ENCODE measurements around the gene PIP5K1C. TPM values are rescaled to one million over a fixed set of nuclear protein-coding genes. Genes with fewer than 3 reads are reported as not detected.
"Not testable (repeated sequence)": the region's sequence is repeated elsewhere in the genome, so short reads cannot be mapped to it uniquely, and the experiment has no call there.

The PIP5K1C gene
- total RNA-seq, 1 donor from 2014 or later: 24.5 TPM

- no peaks in the 10 kb centered on the region for H3K9me3 Mint-ChIP-seq
- no peaks in the 10 kb centered on the region for H3K27me3 Mint-ChIP-seq (ENCODE audit: insufficient read depth)
- DNase-seq (ENCODE audit: low spot score): no peak
- no peak overlapping the region for H3K27ac Mint-ChIP-seq
- intact Hi-C loops (cut with micrococcal nuclease): no loop called here
- no peaks in the 10 kb centered on the region for H3K36me3 Mint-ChIP-seq (ENCODE audit: low read depth)
- no peak overlapping the region for H3K4me3 Mint-ChIP-seq
- no peaks in the 10 kb centered on the region for H3K4me1 Mint-ChIP-seq (ENCODE audit: low read depth)
These were observed 67.3 kb downstream of the PIP5K1C start for GRCh38 chr19:3632739-3633558.

- Mint-ChIP-seq H3K4me3 (no peak overlapping the region), H3K4me1 (ENCODE audit: low read depth) (peaks cover 3% of the 10 kb centered on the region), H3K27me3 (ENCODE audit: insufficient read depth) (no peaks in the 10 kb centered on the region), H3K9me3 (no peaks in the 10 kb centered on the region), H3K36me3 (ENCODE audit: low read depth) (no peaks in the 10 kb centered on the region), H3K27ac (no peak overlapping the region)
- DNase-seq (ENCODE audit: low spot score): no peak
- intact Hi-C loops (cut with micrococcal nuclease): no loop called here
These were observed 68.2 kb downstream of the PIP5K1C start for GRCh38 chr19:3632098-3632497.

GRCh38 chr19:3631053-3631861 lies 69.0 kb downstream of the PIP5K1C start:
- Mint-ChIP-seq H3K4me3 (no peak overlapping the region), H3K9me3 (no peaks in the 10 kb centered on the region), H3K36me3 (ENCODE audit: low read depth) (no peaks in the 10 kb centered on the region), H3K27ac (no peak overlapping the region), H3K4me1 (ENCODE audit: low read depth) (peaks cover 8% of the 10 kb centered on the region), H3K27me3 (ENCODE audit: insufficient read depth) (no peaks in the 10 kb centered on the region)
- DNase-seq (ENCODE audit: low spot score): no peak
- intact Hi-C loops (cut with micrococcal nuclease): no loop called here

- peaks cover 13% of the 10 kb centered on the region for H3K4me1 Mint-ChIP-seq (ENCODE audit: low read depth)
- H3K27me3 Mint-ChIP-seq (ENCODE audit: insufficient read depth); H3K36me3 Mint-ChIP-seq (ENCODE audit: low read depth); H3K27ac Mint-ChIP-seq; DNase-seq (ENCODE audit: low spot score); H3K9me3 Mint-ChIP-seq; H3K4me3 Mint-ChIP-seq: not testable (repeated sequence)
- intact Hi-C loops (cut with micrococcal nuclease): loop anchor here (5.0 to 10.0 kb wide), 2 partner anchors 344 to 1204 kb away; partner anchors contain the start of genes DAPK3 and TIMM13
These were observed 71.5 kb downstream of the PIP5K1C start for GRCh38 chr19:3628766-3629165.

GRCh38 chr19:3627351-3627723 lies 72.9 kb downstream of the PIP5K1C start:
- DNase-seq (ENCODE audit: low spot score): no peak
- Mint-ChIP-seq H3K4me1 (ENCODE audit: low read depth) (peaks cover 13% of the 10 kb centered on the region), H3K36me3 (ENCODE audit: low read depth) (no peaks in the 10 kb centered on the region), H3K4me3 (peak overlapping the region; percentile 89), H3K9me3 (no peaks in the 10 kb centered on the region), H3K27me3 (ENCODE audit: insufficient read depth) (no peaks in the 10 kb centered on the region), H3K27ac (no peak overlapping the region)
- intact Hi-C loops (cut with micrococcal nuclease): loop anchor here (1.0 to 10.0 kb wide), 9 partner anchors 55 to 1203 kb away; partner anchors contain the start of genes DAPK3, FZR1, HMG20B and MFSD12

GRCh38 chr19:3626473-3627350 lies 73.6 kb downstream of the PIP5K1C start, which contains the start of gene CACTIN:
CACTIN (minus strand) TSS chr19:3626790; CDS start chr19:3626762, 28 bp downstream.
- Mint-ChIP-seq H3K4me1 (ENCODE audit: low read depth) (peaks cover 13% of the 10 kb centered on the region), H3K27ac (peak within 1 kb of the TSS; percentile 97), H3K4me3 (peak within 1 kb of the TSS; percentile 89), H3K27me3 (ENCODE audit: insufficient read depth) (no peaks in the 10 kb centered on the region), H3K36me3 (ENCODE audit: low read depth) (peaks cover 1% of the 10 kb centered on the region), H3K9me3 (no peaks in the 10 kb centered on the region)
- intact Hi-C loops (cut with micrococcal nuclease): loop anchor here (1.0 to 10.0 kb wide), 9 partner anchors 54 to 1202 kb away; partner anchors contain the start of genes DAPK3, FZR1, HMG20B and MFSD12
- peak; percentile 98 for DNase-seq (ENCODE audit: low spot score)

GRCh38 chr19:3625996-3626472 lies 74.2 kb downstream of the PIP5K1C start:
- H3K27ac Mint-ChIP-seq: peak overlapping the region; percentile 69
- no peak for DNase-seq (ENCODE audit: low spot score)
- H3K9me3 Mint-ChIP-seq: no peaks in the 10 kb centered on the region
- H3K27me3 Mint-ChIP-seq (ENCODE audit: insufficient read depth): no peaks in the 10 kb centered on the region
- H3K36me3 Mint-ChIP-seq (ENCODE audit: low read depth): peaks cover 3% of the 10 kb centered on the region
- peak overlapping the region; percentile 89 for H3K4me3 Mint-ChIP-seq
- peaks cover 13% of the 10 kb centered on the region for H3K4me1 Mint-ChIP-seq (ENCODE audit: low read depth)
- intact Hi-C loops (cut with micrococcal nuclease): loop anchor here (2.0 to 10.0 kb wide), 4 partner anchors 346 to 1201 kb away; partner anchors contain the start of genes DAPK3, NCLN, TIMM13 and TNFAIP8L1

GRCh38 chr19:3623716-3624115 lies 76.6 kb downstream of the PIP5K1C start:
- intact Hi-C loops (cut with micrococcal nuclease): loop anchor here (10.0 kb wide), 1 partner anchor 1199 kb away; the partner anchor contains the start of gene TIMM13
- Mint-ChIP-seq H3K4me3 (peak overlapping the region; percentile 71), H3K9me3 (no peaks in the 10 kb centered on the region), H3K36me3 (ENCODE audit: low read depth) (peaks cover 3% of the 10 kb centered on the region), H3K27me3 (ENCODE audit: insufficient read depth) (no peaks in the 10 kb centered on the region), H3K4me1 (ENCODE audit: low read depth) (peaks cover 13% of the 10 kb centered on the region), H3K27ac (no peak overlapping the region)
- no peak for DNase-seq (ENCODE audit: low spot score)

- H3K36me3 Mint-ChIP-seq (ENCODE audit: low read depth): peaks cover 3% of the 10 kb centered on the region
- H3K4me1 Mint-ChIP-seq (ENCODE audit: low read depth): peaks cover 17% of the 10 kb centered on the region
- intact Hi-C loops (cut with micrococcal nuclease): loop anchor here (10.0 kb wide), 1 partner anchor 1197 kb away; the partner anchor contains the start of gene TIMM13
- no peak overlapping the region for H3K27ac Mint-ChIP-seq
- no peaks in the 10 kb centered on the region for H3K27me3 Mint-ChIP-seq (ENCODE audit: insufficient read depth)
- H3K4me3 Mint-ChIP-seq: no peak overlapping the region
- no peaks in the 10 kb centered on the region for H3K9me3 Mint-ChIP-seq
- no peak for DNase-seq (ENCODE audit: low spot score)
These were observed 78.0 kb downstream of the PIP5K1C start for GRCh38 chr19:3622224-3622623.

GRCh38 chr19:3621689-3622088 lies 78.6 kb downstream of the PIP5K1C start:
- H3K27ac Mint-ChIP-seq: no peak overlapping the region
- H3K9me3 Mint-ChIP-seq: no peaks in the 10 kb centered on the region
- no peaks in the 10 kb centered on the region for H3K27me3 Mint-ChIP-seq (ENCODE audit: insufficient read depth)
- H3K36me3 Mint-ChIP-seq (ENCODE audit: low read depth): peaks cover 3% of the 10 kb centered on the region
- intact Hi-C loops (cut with micrococcal nuclease): loop anchor here (10.0 kb wide), 1 partner anchor 1197 kb away; the partner anchor contains the start of gene TIMM13
- H3K4me1 Mint-ChIP-seq (ENCODE audit: low read depth): peaks cover 12% of the 10 kb centered on the region
- no peak for DNase-seq (ENCODE audit: low spot score)
- H3K4me3 Mint-ChIP-seq: no peak overlapping the region

GRCh38 chr19:3620817-3621547 lies 79.3 kb downstream of the PIP5K1C start:
- peaks cover 3% of the 10 kb centered on the region for H3K36me3 Mint-ChIP-seq (ENCODE audit: low read depth)
- no peak overlapping the region for H3K27ac Mint-ChIP-seq
- H3K9me3 Mint-ChIP-seq: no peaks in the 10 kb centered on the region
- DNase-seq (ENCODE audit: low spot score): no peak
- H3K27me3 Mint-ChIP-seq (ENCODE audit: insufficient read depth): no peaks in the 10 kb centered on the region
- H3K4me3 Mint-ChIP-seq: no peak overlapping the region
- H3K4me1 Mint-ChIP-seq (ENCODE audit: low read depth): peaks cover 9% of the 10 kb centered on the region
- intact Hi-C loops (cut with micrococcal nuclease): loop anchor here (10.0 kb wide), 1 partner anchor 1196 kb away; the partner anchor contains the start of gene TIMM13

All from activated T-helper 1 cell treated with anti-CD3 and anti-CD28 coated beads, Interleukin-12 subunit alpha, Interleukin-12 subunit beta, Interleukin-2, Interleukin-4 antibody, amounts not matched to agents 30 ng/mL and 10 ng/mL and 1 ng/mL, durations not matched to agents 14 hours and 24 hours and 36 hours (primary cell).